Ectodermal cell (in vitro differentiated cells): Measurements from ENCODE around the gene ADORA1.

Source experiments
- H3K27ac ChIP-seq: 2 replicates; pipeline ENCODE4 v1.7.0; 2013; ENCODE audit warnings: mild to moderate bottlenecking, low read depth, low read length; ENCODE audit not compliant: insufficient read depth, poor library complexity, severe bottlenecking
- H3K27me3 ChIP-seq: 2 replicates; pipeline ENCODE4 v1.7.0; 2013; ENCODE audit warnings: mild to moderate bottlenecking, low read length; ENCODE audit not compliant: insufficient read depth, control insufficient read depth, poor library complexity, severe bottlenecking
- H3K36me3 ChIP-seq: one replicate; pipeline ENCODE4 v1.7.0; 2013; ENCODE audit warnings: low read length; ENCODE audit not compliant: control insufficient read depth, insufficient read depth
- H3K4me1 ChIP-seq: one replicate; pipeline ENCODE4 v1.7.0; 2013; ENCODE audit warnings: low read length; ENCODE audit not compliant: control insufficient read depth, insufficient read depth
- H3K4me3 ChIP-seq: 2 replicates; pipeline ENCODE4 v1.7.0; 2013; ENCODE audit warnings: low read depth, low read length, control low read depth; ENCODE audit not compliant: insufficient read depth
- H3K9me3 ChIP-seq: 2 replicates; pipeline ENCODE4 v1.7.0; 2013; ENCODE audit warnings: mild to moderate bottlenecking, low read length, moderate library complexity; ENCODE audit not compliant: control insufficient read depth
- WGBS, 2 experiments: methylation state at CpG; one replicate each; pipeline ENCODE4 v1.1.7; 2013; ENCODE audit warnings: missing lambda C conversion rate in 2 of 2; 5-methylcytosine and 5-hydroxymethylcytosine counted together

Gene ADORA1

GRCh38 chr1:203175827-203176241 lies 48.3 kb downstream of the ADORA1 start:
- Histone ChIP-seq H3K4me1 (peaks cover 45% of the 10 kb centered on the region), H3K27ac (no peak overlapping the region)

GRCh38 chr1:203176273-203177035 lies 48.9 kb downstream of the ADORA1 start:
- Histone ChIP-seq H3K4me3 (no peak overlapping the region), H3K27me3 (no peaks in the 10 kb centered on the region), H3K27ac (no peak overlapping the region), H3K4me1 (peaks cover 45% of the 10 kb centered on the region), H3K36me3 (no peaks in the 10 kb centered on the region), H3K9me3 (no peaks in the 10 kb centered on the region)
- WGBS, 2 experiments, result 96 to 97% methylated on average over 9 of the region's 9 CpGs

More at GRCh38 chr1:203175827-203176241, 48.3 kb downstream of the ADORA1 start:
- H3K4me3 ChIP-seq, result no peak overlapping the region
- no peaks in the 10 kb centered on the region for H3K27me3 ChIP-seq
- no peaks in the 10 kb centered on the region for H3K9me3 ChIP-seq
- WGBS, 2 experiments, result 93 to 94% methylated on average over 9 of the region's 9 CpGs
- no peaks in the 10 kb centered on the region for H3K36me3 ChIP-seq

GRCh38 chr1:203177036-203177405 lies 49.5 kb downstream of the ADORA1 start:
- H3K36me3 ChIP-seq, result no peaks in the 10 kb centered on the region
- no peaks in the 10 kb centered on the region for H3K27me3 ChIP-seq
- H3K27ac ChIP-seq, result peak overlapping the region; percentile 86
- no peaks in the 10 kb centered on the region for H3K9me3 ChIP-seq
- 88 to 94% methylated on average over 6 of the region's 6 CpGs for WGBS, 2 experiments
- no peak overlapping the region for H3K4me3 ChIP-seq
- H3K4me1 ChIP-seq, result peaks cover 49% of the 10 kb centered on the region

- Histone ChIP-seq H3K4me3 (no peak overlapping the region), H3K4me1 (peaks cover 50% of the 10 kb centered on the region), H3K36me3 (no peaks in the 10 kb centered on the region), H3K9me3 (no peaks in the 10 kb centered on the region), H3K27ac (peak overlapping the region; percentile 86), H3K27me3 (no peaks in the 10 kb centered on the region)
- WGBS, 2 experiments, result 42 to 47% methylated on average over 9 of the region's 9 CpGs
Observed at GRCh38 chr1:203177470-203178039, 50.0 kb downstream of the ADORA1 start.

- H3K27ac ChIP-seq, result peak overlapping the region; percentile 86
- 0 to 1% methylated on average over 4 to 5 of the region's 5 CpGs for WGBS, 2 experiments
Observed at GRCh38 chr1:203178083-203178482, 50.6 kb downstream of the ADORA1 start.

DNA sequence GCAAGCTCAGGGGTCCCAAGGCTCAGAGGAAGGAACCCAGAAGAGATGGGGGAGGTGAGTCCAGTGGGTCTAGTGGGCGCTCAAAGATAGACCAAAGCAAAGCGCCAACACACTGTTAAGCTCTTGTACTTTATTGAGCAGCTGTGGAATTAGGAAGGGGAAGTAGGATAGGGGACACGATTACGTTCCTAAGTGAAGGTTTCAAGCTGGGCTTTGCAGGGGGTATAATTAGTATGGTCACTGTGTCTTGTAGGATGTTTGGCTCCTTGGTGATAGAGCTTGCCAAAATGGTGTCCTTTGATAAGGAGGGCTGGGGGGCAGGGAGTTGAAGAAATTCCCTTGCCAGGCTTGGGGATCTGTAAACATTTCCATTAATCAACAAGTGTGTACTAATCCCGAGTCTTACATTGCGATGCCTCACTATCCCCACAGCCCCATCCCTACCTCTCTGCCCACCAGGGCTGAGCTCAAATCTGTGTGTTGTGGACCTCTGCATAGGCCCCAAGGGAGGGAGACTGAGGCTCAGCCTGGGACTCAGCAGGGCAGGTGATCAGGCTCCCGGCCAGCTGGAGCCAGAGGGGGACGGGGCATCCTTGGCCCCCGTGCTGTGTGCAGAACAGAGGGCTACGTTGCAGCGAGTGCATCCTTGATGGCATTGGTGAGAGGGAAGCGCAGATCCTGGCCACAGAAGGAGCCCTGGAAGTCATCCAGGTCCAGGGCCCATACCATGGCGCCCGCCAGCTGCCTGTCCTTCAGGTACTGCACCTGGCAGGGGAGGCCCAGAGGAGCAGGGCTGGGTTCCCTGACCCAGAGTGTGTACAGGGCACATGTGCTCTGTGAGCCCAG lies 51.5 kb downstream of the ADORA1 start:
- H3K9me3 ChIP-seq, result no peaks in the 10 kb centered on the region
- H3K27me3 ChIP-seq, result no peaks in the 10 kb centered on the region
- H3K36me3 ChIP-seq, result no peaks in the 10 kb centered on the region
- 91 to 95% methylated on average over 14 of the region's 14 CpGs for WGBS, 2 experiments
- no peak overlapping the region for H3K27ac ChIP-seq
- no peak overlapping the region for H3K4me3 ChIP-seq
- peaks cover 43% of the 10 kb centered on the region for H3K4me1 ChIP-seq

More at GRCh38 chr1:203178083-203178482, 50.6 kb downstream of the ADORA1 start:
- H3K4me3 ChIP-seq, result peak overlapping the region; percentile 7
- no peaks in the 10 kb centered on the region for H3K36me3 ChIP-seq
- no peaks in the 10 kb centered on the region for H3K9me3 ChIP-seq
- H3K4me1 ChIP-seq, result peaks cover 45% of the 10 kb centered on the region
- no peaks in the 10 kb centered on the region for H3K27me3 ChIP-seq

DNA sequence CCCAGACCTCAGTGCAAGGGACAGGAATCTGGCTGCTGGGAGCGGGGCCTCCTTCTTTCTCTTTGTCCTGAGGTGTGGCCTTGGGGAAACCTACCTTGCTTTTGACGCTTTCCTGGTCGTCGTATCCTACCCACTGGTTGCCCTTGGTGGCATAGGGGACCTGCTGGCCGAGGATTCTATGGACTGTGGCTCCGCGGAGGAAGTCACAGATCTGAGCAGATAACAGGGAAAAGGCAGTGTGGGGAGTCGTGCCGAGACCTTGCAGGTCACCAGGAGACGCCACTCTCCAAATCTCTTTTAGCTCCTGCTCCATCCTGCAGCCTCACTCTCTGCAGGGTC lies 52.1 kb downstream of the ADORA1 start:
- Histone ChIP-seq H3K36me3 (no peaks in the 10 kb centered on the region), H3K4me3 (no peak overlapping the region), H3K27me3 (no peaks in the 10 kb centered on the region), H3K4me1 (peaks cover 43% of the 10 kb centered on the region), H3K27ac (no peak overlapping the region), H3K9me3 (no peaks in the 10 kb centered on the region)
- 89 to 90% methylated on average over 10 of the region's 10 CpGs for WGBS, 2 experiments

GRCh38 chr1:203180611-203181330 lies 53.2 kb downstream of the ADORA1 start:
- Histone ChIP-seq H3K36me3 (no peaks in the 10 kb centered on the region), H3K27ac (no peak overlapping the region), H3K27me3 (no peaks in the 10 kb centered on the region), H3K4me3 (no peak overlapping the region), H3K4me1 (peaks cover 52% of the 10 kb centered on the region), H3K9me3 (no peaks in the 10 kb centered on the region)
- WGBS, 2 experiments, result 93 to 97% methylated on average over 11 of the region's 11 CpGs

- Histone ChIP-seq H3K27ac (peak overlapping the region; percentile 52), H3K36me3 (no peaks in the 10 kb centered on the region), H3K4me3 (no peak overlapping the region), H3K9me3 (no peaks in the 10 kb centered on the region), H3K27me3 (no peaks in the 10 kb centered on the region), H3K4me1 (peaks cover 54% of the 10 kb centered on the region)
- WGBS, 2 experiments, result 73 to 76% methylated on average over 10 of the region's 10 CpGs
Observed at GRCh38 chr1:203181586-203182386, 54.3 kb downstream of the ADORA1 start.
